WTC11 (cell line): ENCODE data around the gene RIMBP2. TPM values are rescaled to one million over a fixed set of nuclear protein-coding genes. Genes with fewer than 3 reads are reported as not detected.

Source experiments
- ATAC-seq: fragments of 200-7000 bp; cut with Tn5 transposase; 2 replicates; pipeline ENCODE4 v1.10.0; 2021; ENCODE audit warnings: mild to moderate bottlenecking, moderate library complexity
- CTCF ChIA-PET: fragments of 300-600 bp; sonication (Branson Sonifier 250); formaldehyde crosslinking; loops from one replicate; lab custom pipeline; 2021; ENCODE audit warnings: antibody characterized with exemption; lab: Charles Lee
- POLR2A ChIA-PET: fragments of 350-600 bp; sonication (Branson Sonifier 250); formaldehyde crosslinking; loops from one replicate; lab custom pipeline; 2021; ENCODE audit warnings: antibody characterized with exemption; lab: Charles Lee
- DNase-seq: peaks from one replicate; pipeline ENCODE4 v3.0.0; 2021; ENCODE audit warnings: low spot score
- H3K27ac Mint-ChIP-seq: 2 replicates; pipeline ENCODE4 v1.8.0; 2021; ENCODE audit warnings: mixed read lengths
- H3K27me3 Mint-ChIP-seq: 2 replicates; pipeline ENCODE4 v1.8.0; 2021; ENCODE audit warnings: low read depth, mild to moderate bottlenecking, moderate library complexity, mixed read lengths
- H3K36me3 Mint-ChIP-seq: 2 replicates; pipeline ENCODE4 v1.8.0; 2021; ENCODE audit warnings: mixed read lengths
- H3K4me1 Mint-ChIP-seq: 2 replicates; pipeline ENCODE4 v1.8.0; 2022; ENCODE audit warnings: mixed read lengths
- H3K4me3 Mint-ChIP-seq: 2 replicates; pipeline ENCODE4 v1.8.0; 2021; ENCODE audit warnings: mild to moderate bottlenecking, moderate library complexity, mixed read lengths
- H3K9me3 Mint-ChIP-seq: 2 replicates; pipeline ENCODE4 v1.8.0; 2021; ENCODE audit warnings: mixed read lengths
- ATF1 ChIP-seq: sonication (generic); formaldehyde crosslinking; IDR thresholded peaks from 2 replicates; pipeline ENCODE4 v1.8.1; 2023; ENCODE audit warnings: mild to moderate bottlenecking, moderate library complexity, missing genetic modification reagents
- ATF3 ChIP-seq: sonication (generic); formaldehyde crosslinking; conservative IDR thresholded peaks from 2 replicates; pipeline ENCODE4 v1.8.1; 2022; ENCODE audit warnings: mild to moderate bottlenecking, missing genetic modification reagents
- E2F1 ChIP-seq: sonication (generic); formaldehyde crosslinking; IDR thresholded peaks from 2 replicates; pipeline ENCODE4 v1.8.0; 2022; ENCODE audit warnings: mild to moderate bottlenecking, missing genetic modification reagents
- E2F4 ChIP-seq: sonication (generic); formaldehyde crosslinking; IDR thresholded peaks from 2 replicates; pipeline ENCODE4 v1.8.1; 2022; ENCODE audit warnings: low read depth, mild to moderate bottlenecking, moderate library complexity, missing genetic modification reagents, borderline replicate concordance
- ERG ChIP-seq: fragments of 250-450 bp; sonication (Bioruptor Pico); IDR thresholded peaks from 2 replicates; pipeline ENCODE4 v1.8.0; 2021; ENCODE audit warnings: mild to moderate bottlenecking
- FOXP4 ChIP-seq: sonication (generic); formaldehyde crosslinking; IDR thresholded peaks from 2 replicates; pipeline ENCODE4 v1.8.0; 2022; ENCODE audit warnings: mild to moderate bottlenecking, missing genetic modification reagents
- GABPB1 ChIP-seq: sonication (generic); formaldehyde crosslinking; IDR thresholded peaks from 2 replicates; pipeline ENCODE4 v1.8.1; 2023; ENCODE audit warnings: mild to moderate bottlenecking, missing genetic modification reagents
- GRHL2 ChIP-seq: fragments of 250-450 bp; sonication (Bioruptor Pico); IDR thresholded peaks from 2 replicates; pipeline ENCODE4 v1.8.0; 2022; ENCODE audit warnings: mild to moderate bottlenecking, moderate library complexity; ENCODE audit not compliant: insufficient replicate concordance, severe bottlenecking
- IRF1 ChIP-seq: sonication (generic); formaldehyde crosslinking; IDR thresholded peaks from 2 replicates; pipeline ENCODE4 v1.8.0; 2023; ENCODE audit warnings: missing genetic modification reagents
- JUN ChIP-seq: sonication (generic); formaldehyde crosslinking; IDR thresholded peaks from 2 replicates; pipeline ENCODE4 v1.8.0; 2023; ENCODE audit warnings: mild to moderate bottlenecking, missing genetic modification reagents
- MAX ChIP-seq: sonication (generic); formaldehyde crosslinking; IDR thresholded peaks from 2 replicates; pipeline ENCODE4 v1.8.0; 2022; ENCODE audit warnings: mild to moderate bottlenecking, missing genetic modification reagents
- MYBL2 ChIP-seq: sonication (generic); formaldehyde crosslinking; IDR thresholded peaks from 2 replicates; pipeline ENCODE4 v1.8.1; 2023; ENCODE audit warnings: mild to moderate bottlenecking, moderate library complexity, missing genetic modification reagents
- ZBTB43 ChIP-seq: sonication (generic); formaldehyde crosslinking; IDR thresholded peaks from 2 replicates; pipeline ENCODE4 v1.8.1; 2023; ENCODE audit warnings: mild to moderate bottlenecking, missing genetic modification reagents
- ZNF232 ChIP-seq: sonication (generic); formaldehyde crosslinking; IDR thresholded peaks from 2 replicates; pipeline ENCODE4 v1.8.0; 2022; ENCODE audit warnings: mild to moderate bottlenecking, missing genetic modification reagents
- ZNF281 ChIP-seq: sonication (generic); formaldehyde crosslinking; IDR thresholded peaks from 2 replicates; pipeline ENCODE4 v1.8.0; 2023; ENCODE audit warnings: mild to moderate bottlenecking, missing genetic modification reagents
- ZNF532 ChIP-seq: fragments of 250-450 bp; sonication (Bioruptor Pico); IDR thresholded peaks from 2 replicates; pipeline ENCODE4 v1.9.0; 2021; ENCODE audit warnings: mild to moderate bottlenecking, borderline replicate concordance
- total RNA-seq: library from RNA; stranded (reverse); gene quantifications from 3 replicates; pipeline ENCODE4 v1.2.3, GENCODE V29; 2021

RIMBP2 gene
- total RNA-seq, 1 experiment from 2014 or later: 2.6 TPM

- TF ChIP-seq FOXP4 (CRISPR knock-in tag) (no peak), ZBTB43 (CRISPR knock-in tag) (no peak), E2F1 (CRISPR knock-in tag) (no peak), E2F4 (CRISPR knock-in tag) (no peak), ATF3 (CRISPR knock-in tag) (no peak), GRHL2 (CRISPR knock-in tag) (no peak)
These were observed 291.0 kb downstream of the RIMBP2 start (continued) for GRCh38 chr12:130424858-130425697.

- ChIA-PET CTCF (no interaction called here), POLR2A (no interaction called here)
- H3K36me3 Mint-ChIP-seq: no peaks in the 10 kb centered on the region
- no peak overlapping the region for H3K27ac Mint-ChIP-seq
- H3K4me1 Mint-ChIP-seq: 0 out of 2 replicates have a peak, but pooled peaks cover 3% of the 10 kb centered on the region
- H3K27me3 Mint-ChIP-seq: no peaks in the 10 kb centered on the region
- no peaks in the 10 kb centered on the region for H3K9me3 Mint-ChIP-seq
- H3K4me3 Mint-ChIP-seq: no peak overlapping the region
- DNase-seq (no peak), ATAC-seq (no peak)
- no peak for TF ChIP-seq ZNF532 (CRISPR knock-in tag)
- TF ChIP-seq JUN (CRISPR knock-in tag): no peak
- no peak for TF ChIP-seq MAX (CRISPR knock-in tag)
- TF ChIP-seq ZNF281 (CRISPR knock-in tag): no peak
- no peak for TF ChIP-seq MYBL2 (CRISPR knock-in tag)
- TF ChIP-seq IRF1 (CRISPR knock-in tag): no peak
- TF ChIP-seq ZNF232: no peak
- no peak for TF ChIP-seq GABPB1 (CRISPR knock-in tag)
- TF ChIP-seq ATF1 (CRISPR knock-in tag): no peak
- TF ChIP-seq ERG (CRISPR knock-in tag): no peak
These were observed 291.9 kb downstream of the RIMBP2 start for GRCh38 chr12:130423991-130424857.
